ENCODE results near the gene ADGRA1. TPM values are rescaled to one million over a fixed set of nuclear protein-coding genes. Genes with fewer than 3 reads are reported as not detected.

Gene ADGRA1
- total RNA-seq, 4 donors from 2014 or later: 0.13 to 0.40 (median 0.29) TPM

DNA sequence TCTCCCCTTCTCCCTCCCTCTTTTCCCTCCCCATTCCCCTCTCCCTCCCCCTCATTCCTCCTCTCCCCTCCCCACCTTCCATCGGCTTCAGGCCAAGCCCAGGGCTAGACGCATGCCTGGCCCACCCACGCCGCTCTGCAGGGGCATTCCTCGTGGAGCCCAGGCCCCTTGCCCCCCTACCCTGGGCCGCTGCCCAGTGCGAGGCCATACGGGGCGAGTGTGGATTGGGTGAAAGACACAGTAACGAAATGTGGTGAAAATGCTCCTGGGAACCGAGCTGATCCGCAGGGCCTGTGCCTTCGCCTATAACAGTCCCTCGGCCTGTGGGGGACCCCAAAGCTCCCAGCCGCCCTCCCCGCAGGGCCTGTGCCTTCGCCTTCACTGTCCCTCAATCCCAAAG lies 28.3 kb downstream of the ADGRA1 start:
- Histone ChIP-seq H3K9me3 (no peaks in the 10 kb centered on the region), H3K4me3 (replicated peaks in 1 of 3) (no peak overlapping the region), H3K36me3 (no peaks in the 10 kb centered on the region), H3K27ac (no peak overlapping the region), H3K4me1 (no peaks in the 10 kb centered on the region), H3K27me3 (no peaks in the 10 kb centered on the region)
- DNase-seq: no peak
- intact Hi-C loops (cut with DNase I): no loop called here
- TF ChIP-seq POLR2A (IDR thresholded peaks at IDR 0.05): no peak
- no peak for TF ChIP-seq CTCF (IDR thresholded peaks at IDR 0.05)
- 58 to 67% methylated on average over 17 of the region's 17 CpGs for WGBS, 2 donors

DNA sequence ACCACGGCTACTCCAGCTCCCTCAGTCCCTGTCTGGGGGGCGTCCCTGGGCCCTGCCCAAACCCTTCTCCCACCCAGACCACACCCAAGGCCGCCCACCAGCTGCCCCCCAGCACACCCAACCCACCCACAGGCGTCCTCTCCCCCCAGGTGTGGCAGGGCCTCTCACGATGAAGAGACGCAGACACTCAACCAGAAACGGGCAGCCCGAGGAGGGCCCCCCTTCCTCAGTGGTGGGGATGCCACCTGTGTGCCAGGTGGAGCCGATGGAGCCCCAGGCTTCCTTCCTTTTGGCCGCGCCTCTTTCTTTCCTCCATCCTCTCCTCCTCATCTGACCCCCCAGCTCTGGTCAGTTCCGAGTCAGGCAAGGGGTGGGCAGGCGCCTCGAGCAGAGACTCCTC lies 28.7 kb downstream of the ADGRA1 start:
- Histone ChIP-seq H3K36me3 (no peaks in the 10 kb centered on the region), H3K4me1 (no peaks in the 10 kb centered on the region), H3K27ac (no peak overlapping the region), H3K4me3 (replicated peaks in 1 of 3) (no peak overlapping the region), H3K27me3 (no peaks in the 10 kb centered on the region), H3K9me3 (no peaks in the 10 kb centered on the region)
- no peak for TF ChIP-seq POLR2A (IDR thresholded peaks at IDR 0.05)
- no peak for TF ChIP-seq CTCF (IDR thresholded peaks at IDR 0.05)
- DNase-seq: no peak
- intact Hi-C loops (cut with DNase I): no loop called here
- WGBS, 2 donors: 70 to 75% methylated on average over 12 to 13 of the region's 14 CpGs

- no peak for DNase-seq
- 91 to 92% methylated on average over 6 to 13 of the region's 21 CpGs for whole genome bisulfite sequencing, 2 donors
These were observed 29.4 kb downstream of the ADGRA1 start for GRCh38 chr10:133117036-133117687.

GRCh38 chr10:133117688-133118071 lies 30.0 kb downstream of the ADGRA1 start:
- no peaks in the 10 kb centered on the region for H3K27me3 ChIP-seq
- DNase-seq: peak; percentile 9 to 16
- no peaks in the 10 kb centered on the region for H3K4me1 ChIP-seq
- intact Hi-C loops (cut with DNase I): no loop called here
- 67 to 70% methylated on average over 5 to 8 of the region's 8 CpGs for WGBS, 2 donors
- no peaks in the 10 kb centered on the region for H3K36me3 ChIP-seq
- no peak overlapping the region for H3K4me3 ChIP-seq (replicated peaks in 1 of 3)
- no peaks in the 10 kb centered on the region for H3K9me3 ChIP-seq
- TF ChIP-seq POLR2A (IDR thresholded peaks at IDR 0.05): no peak
- H3K27ac ChIP-seq: no peak overlapping the region

More at GRCh38 chr10:133117036-133117687, 29.4 kb downstream of the ADGRA1 start:
- no peak overlapping the region for H3K4me3 ChIP-seq (replicated peaks in 1 of 3)
- no peaks in the 10 kb centered on the region for H3K36me3 ChIP-seq
- intact Hi-C loops (cut with DNase I): no loop called here
- H3K4me1 ChIP-seq: no peaks in the 10 kb centered on the region
- TF ChIP-seq CTCF (IDR thresholded peaks at IDR 0.05) (no peak), POLR2A (IDR thresholded peaks at IDR 0.05) (no peak)
- H3K27ac ChIP-seq: no peak overlapping the region
- H3K27me3 ChIP-seq: no peaks in the 10 kb centered on the region
- no peaks in the 10 kb centered on the region for H3K9me3 ChIP-seq

- intact Hi-C loops (cut with DNase I): loop anchor here (5.0 to 10.0 kb wide), 3 partner anchors 217 to 467 kb away; no protein-coding TSS in a partner anchor
- no peaks in the 10 kb centered on the region for H3K4me1 ChIP-seq
- no peak overlapping the region for H3K27ac ChIP-seq
- no peaks in the 10 kb centered on the region for H3K9me3 ChIP-seq
- WGBS, 2 donors: 92% methylated on average over 8 of the region's 8 CpGs
- DNase-seq: no peak
- no peaks in the 10 kb centered on the region for H3K36me3 ChIP-seq
- TF ChIP-seq CTCF (IDR thresholded peaks at IDR 0.05) (no peak), POLR2A (IDR thresholded peaks at IDR 0.05) (no peak)
- H3K27me3 ChIP-seq: no peaks in the 10 kb centered on the region
- H3K4me3 ChIP-seq (replicated peaks in 1 of 3): no peak overlapping the region
These were observed 33.8 kb downstream of the ADGRA1 start for GRCh38 chr10:133121479-133121878.
